Gastrocnemius medialis (tissue), 4 donors: Measurements from ENCODE around the gene CR1. TPM values are rescaled to one million over a fixed set of nuclear protein-coding genes. Genes with fewer than 3 reads are reported as not detected.
"Not testable (repeated sequence)": the region's sequence is repeated elsewhere in the genome, so short reads cannot be mapped to it uniquely, and the experiment has no call there.

ENCODE experiments used
- ATAC-seq, 2 donors: fragments of 150-250 bp; one replicate each; pipeline ENCODE4 v1.9.1; 2016
- DNase-seq, 2 donors: peaks; one replicate each; pipeline ENCODE4 v3.0.0-alpha.2; 2019
- H3K27ac ChIP-seq, 4 donors: fragments of 200-600 bp; sonication (generic); 1 replicate in 1 of 4; 2 replicates in 3 of 4; pipeline ENCODE4 v1.5.1; 2016 to 2018; ENCODE audit warnings: mild to moderate bottlenecking in 2 of 4, moderate library complexity in 1 of 4
- H3K27me3 ChIP-seq, 3 donors: fragments of 200-600 bp; sonication (generic) in 2 of 3; 1 replicate in 1 of 3; 2 replicates in 2 of 3; pipeline versions ENCODE4 v1.5.1 to v1.6.0; 2016 to 2019; ENCODE audit warnings: mild to moderate bottlenecking in 1 of 3, moderate library complexity in 1 of 3
- H3K36me3 ChIP-seq, 2 donors: fragments of 200-600 bp; sonication (generic) in 1 of 2; one replicate each; pipeline ENCODE4 v1.5.1; 2017 to 2018
- H3K4me1 ChIP-seq, 2 donors: fragments of 200-600 bp; sonication (generic) in 1 of 2; one replicate each; pipeline ENCODE4 v1.5.1; 2016 to 2017; ENCODE audit warnings: mild to moderate bottlenecking in 2 of 2
- H3K4me3 ChIP-seq, 4 donors: fragments of 200-600 bp; sonication (generic) in 3 of 4; 1 replicate in 1 of 4; 2 replicates in 3 of 4; pipeline ENCODE4 v1.5.1; 2016 to 2019; ENCODE audit warnings: mild to moderate bottlenecking in 2 of 4
- H3K9me3 ChIP-seq, 3 donors: fragments of 200-600 bp; sonication (generic) in 2 of 3; 1 replicate in 1 of 3; 2 replicates in 2 of 3; pipeline ENCODE4 v1.5.1; 2016 to 2019
- CTCF ChIP-seq, 5 experiments: fragments of 450-650 bp in 3 of 5; fragments of 200-600 bp in 2 of 5; sonication (generic) in 2 of 5; IDR thresholded peaks in 4 of 5; conservative IDR thresholded peaks in 1 of 5; 1 replicate in 4 of 5; 2 replicates in 1 of 5; pipeline ENCODE4 v1.5.1; 2016 to 2019; ENCODE audit warnings: antibody characterized with exemption in 5 of 5, mild to moderate bottlenecking in 3 of 5, moderate library complexity in 3 of 5
- POLR2A ChIP-seq, 2 donors: fragments of 450-650 bp; IDR thresholded peaks; one replicate each; pipeline ENCODE4 v1.6.1; 2017; ENCODE audit warnings: antibody characterized with exemption in 2 of 2, mild to moderate bottlenecking in 2 of 2, moderate library complexity in 2 of 2
- in situ Hi-C, 4 donors: fragments of 200-750 bp; cut with MboI; loops; one replicate each; pipeline versions ENCODE4 v1.15.0 to v1.8.0; 2017; ENCODE audit warnings: low sequenced_read_pairs in 4 of 4
- intact Hi-C: fragments of 100-400 bp; cut with DNase I; formaldehyde crosslinking; loops from one replicate; pipeline ENCODE4 v1.15.1; 2023; ENCODE audit warnings: low total_unique reads
- total RNA-seq, 4 donors: library from RNA; depleted of rRNA; stranded (reverse); fragments of >200 nt; gene quantifications; one replicate each; pipeline versions ENCODE4 v1.1.0 to v1.2.3, GENCODE V29; 2016

Gene CR1
- total RNA-seq, 4 donors from 2014 or later: 0.66 to 2.4 (median 1.7) TPM

- no peaks in the 10 kb centered on the region for H3K36me3 ChIP-seq
- H3K27ac ChIP-seq: no peak overlapping the region
- no peak overlapping the region for H3K4me3 ChIP-seq
- no peaks in the 10 kb centered on the region for H3K27me3 ChIP-seq
- in situ Hi-C loops: no loop called here
- DNase-seq (no peak), ATAC-seq (peak; percentile 65 to 89)
- no peaks in the 10 kb centered on the region for H3K9me3 ChIP-seq
- no peak for TF ChIP-seq POLR2A (IDR thresholded peaks at IDR 0.05)
- TF ChIP-seq CTCF (IDR thresholded peaks at IDR 0.05 in 4 of 5, conservative IDR thresholded peaks at IDR 0.05 in 1 of 5): peak; percentile 44 to 72 (median 46)
- intact Hi-C loops: no loop called here
- H3K4me1 ChIP-seq: no peaks in the 10 kb centered on the region
Measured at GRCh38 chr1:207619871-207620542, 124.0 kb downstream of the CR1 start.

GRCh38 chr1:207620543-207620893 lies 124.6 kb downstream of the CR1 start:
- Histone ChIP-seq H3K9me3 (no peaks in the 10 kb centered on the region), H3K27me3 (no peaks in the 10 kb centered on the region), H3K4me3 (no peak overlapping the region), H3K36me3 (no peaks in the 10 kb centered on the region), H3K4me1 (no peaks in the 10 kb centered on the region), H3K27ac (no peak overlapping the region)
- DNase-seq (no peak), ATAC-seq (no peak)
- in situ Hi-C loops: no loop called here
- intact Hi-C loops: no loop called here
- TF ChIP-seq POLR2A (IDR thresholded peaks at IDR 0.05): no peak
- TF ChIP-seq CTCF (IDR thresholded peaks at IDR 0.05 in 4 of 5, conservative IDR thresholded peaks at IDR 0.05 in 1 of 5): peak in 1 of 5 experiments; percentile 1

GRCh38 chr1:207625504-207626071 lies 129.6 kb downstream of the CR1 start:
- H3K36me3 ChIP-seq, H3K4me3 ChIP-seq, ATAC-seq, H3K9me3 ChIP-seq, H3K27ac ChIP-seq, in situ Hi-C loops, H3K4me1 ChIP-seq, intact Hi-C loops, DNase-seq, H3K27me3 ChIP-seq: not testable (repeated sequence)

- TF ChIP-seq POLR2A (IDR thresholded peaks at IDR 0.05) (no peak), CTCF (IDR thresholded peaks at IDR 0.05 in 4 of 5, conservative IDR thresholded peaks at IDR 0.05 in 1 of 5) (no peak)
- DNase-seq (no peak), ATAC-seq (no peak)
- intact Hi-C loops (no loop called here), in situ Hi-C loops (no loop called here)
- Histone ChIP-seq H3K4me1 (no peaks in the 10 kb centered on the region), H3K9me3 (no peaks in the 10 kb centered on the region), H3K27ac (no peak overlapping the region), H3K4me3 (no peak overlapping the region), H3K27me3 (no peaks in the 10 kb centered on the region), H3K36me3 (no peaks in the 10 kb centered on the region)
Measured at GRCh38 chr1:207626972-207627337, 131.0 kb downstream of the CR1 start.

- ATAC-seq: no peak
- TF ChIP-seq CTCF (IDR thresholded peaks at IDR 0.05 in 4 of 5, conservative IDR thresholded peaks at IDR 0.05 in 1 of 5): no peak
- TF ChIP-seq POLR2A (IDR thresholded peaks at IDR 0.05): no peak
- Histone ChIP-seq H3K36me3 (no peaks in the 10 kb centered on the region), H3K27me3 (no peaks in the 10 kb centered on the region), H3K4me3 (no peak overlapping the region), H3K9me3 (no peaks in the 10 kb centered on the region), H3K27ac (no peak overlapping the region), H3K4me1 (no peaks in the 10 kb centered on the region)
- intact Hi-C loops: no loop called here
- DNase-seq: no peak
- in situ Hi-C loops: no loop called here
Measured at GRCh38 chr1:207627496-207627895, 131.5 kb downstream of the CR1 start.
